Fibroblast of lung (primary cell): ENCODE data around the gene STAT3. TPM values are rescaled to one million over a fixed set of nuclear protein-coding genes. Genes with fewer than 3 reads are reported as not detected.
"Not testable (repeated sequence)": the region's sequence is repeated elsewhere in the genome, so short reads cannot be mapped to it uniquely, and the experiment has no call there.

Source experiments
- DNase-seq, 2 donors: peaks; one replicate each; pipeline versions ENCODE4 v3.0.0 to v3.0.0-alpha.2; 2010; ENCODE audit warnings: low read depth in 2 of 2
- H2AFZ ChIP-seq: 2 replicates; pipeline ENCODE4 v1.5.1; 2012; ENCODE audit warnings: low read length, control low read depth, inconsistent platforms
- H3K27ac ChIP-seq: 2 replicates; pipeline ENCODE4 v1.5.1; 2011; ENCODE audit warnings: low read length, control low read depth; ENCODE audit not compliant: insufficient read depth
- H3K27me3 ChIP-seq: 2 replicates; pipeline ENCODE4 v1.5.1; 2011; ENCODE audit warnings: mild to moderate bottlenecking, low read length; ENCODE audit not compliant: control insufficient read depth, insufficient read depth
- H3K36me3 ChIP-seq: 2 replicates; pipeline ENCODE4 v1.5.1; 2011; ENCODE audit warnings: low read length; ENCODE audit not compliant: control insufficient read depth, insufficient read depth
- H3K4me1 ChIP-seq: 2 replicates; pipeline ENCODE4 v1.5.1; 2011; ENCODE audit warnings: low read length; ENCODE audit not compliant: control insufficient read depth, insufficient read depth; ENCODE audit errors: extremely low read depth
- H3K4me2 ChIP-seq: 2 replicates; pipeline ENCODE4 v1.5.1; 2011; ENCODE audit warnings: low read length, control low read depth; ENCODE audit not compliant: insufficient read depth; ENCODE audit errors: extremely low read depth
- H3K4me3 ChIP-seq, 4 experiments: fragments of 200-600 bp in 1 of 4; sonication (generic) in 1 of 4; replicated peaks in 1 of 4; 2 replicates each; pipeline ENCODE4 v1.5.1; 2011 to 2016; ENCODE audit warnings: low read length in 4 of 4, low read depth in 3 of 4, mild to moderate bottlenecking in 3 of 4, control low read depth in 2 of 4, inconsistent platforms in 1 of 4, mixed read lengths in 1 of 4; ENCODE audit not compliant: insufficient read depth in 1 of 4; ENCODE audit errors: control extremely low read depth in 1 of 4
- H3K79me2 ChIP-seq: 2 replicates; pipeline ENCODE4 v1.5.1; 2012; ENCODE audit warnings: mild to moderate bottlenecking, low read length, inconsistent platforms; ENCODE audit not compliant: control insufficient read depth, insufficient read depth
- H3K9ac ChIP-seq: 2 replicates; pipeline ENCODE4 v1.5.1; 2011; ENCODE audit warnings: mild to moderate bottlenecking, low read length, control low read depth; ENCODE audit not compliant: insufficient read depth
- H3K9me3 ChIP-seq: 2 replicates; pipeline ENCODE4 v1.5.1; 2012; ENCODE audit warnings: low read depth, low read length; ENCODE audit not compliant: control insufficient read depth, insufficient read depth
- H4K20me1 ChIP-seq: 2 replicates; pipeline ENCODE4 v1.5.1; 2011; ENCODE audit warnings: low read length; ENCODE audit not compliant: control insufficient read depth, insufficient read depth; ENCODE audit errors: extremely low read depth
- EZH2 ChIP-seq: IDR thresholded peaks from 2 replicates; pipeline ENCODE4 v1.5.1; 2012; ENCODE audit warnings: low read length, control low read depth, mild to moderate bottlenecking; ENCODE audit errors: missing control alignments
- polyA plus RNA-seq, 2 donors: library from polyadenylated mRNA; depleted of rRNA in 1 of 2; stranded (reverse) in 1 of 2; unstranded in 1 of 2; fragments of >200 nt; gene quantifications; 2 replicates each; pipeline ENCODE4 v1.2.1, GENCODE V29; 2011 to 2012; ENCODE audit warnings: missing spikeins in 1 of 2
- total RNA-seq: library from RNA; depleted of rRNA; stranded (reverse); fragments of >200 nt; gene quantifications from 2 replicates; pipeline ENCODE4 v1.2.1, GENCODE V29; 2014
- TF ChIP-seq, protein P1 (sequence below), 2 donors: IDR thresholded peaks in 1 of 2; conservative IDR thresholded peaks in 1 of 2; 1 replicate in 1 of 2; 2 replicates in 1 of 2; pipeline ENCODE4 v1.5.1; 2011 to 2012; ENCODE audit warnings: low read length in 2 of 2, control low read depth in 1 of 2, inconsistent platforms in 1 of 2, low read depth in 1 of 2, mild to moderate bottlenecking in 1 of 2

The STAT3 gene
- total and polyA plus RNA-seq, 2 donors (not counting 1 experiment from before 2014, with no cell fraction given): 75.0 to 101 TPM

DNA sequence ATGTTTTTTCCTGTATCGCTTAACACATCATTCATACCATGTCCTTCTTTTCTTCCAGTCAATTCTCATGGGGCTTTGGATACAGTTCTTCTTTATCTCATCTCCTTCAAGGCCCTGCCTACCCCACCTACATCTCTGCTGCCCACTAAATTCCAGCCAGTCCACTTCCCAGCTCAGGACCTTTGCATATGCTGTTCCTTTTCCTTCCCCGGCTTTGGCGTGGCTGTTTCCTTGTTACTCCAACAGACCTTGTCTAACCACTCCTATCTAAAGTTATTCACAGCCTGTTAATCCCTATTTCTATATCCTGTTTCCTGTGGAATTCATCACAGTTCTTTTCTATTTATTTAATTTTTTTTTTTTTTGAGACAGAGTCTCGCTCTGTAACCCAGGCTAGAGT, 6.6 kb upstream of the STAT3 start:
- H3K27me3 ChIP-seq: no peaks in the 10 kb centered on the region
- H2AFZ ChIP-seq: no peak overlapping the region
- H3K4me1 ChIP-seq: peaks cover under 1% of the 10 kb centered on the region
- H3K79me2 ChIP-seq: no peaks in the 10 kb centered on the region
- no peaks in the 10 kb centered on the region for H3K36me3 ChIP-seq
- no peak for DNase-seq
- no peak overlapping the region for H3K4me2 ChIP-seq
- TF ChIP-seq EZH2: no peak
- TF ChIP-seq, protein P1, sequence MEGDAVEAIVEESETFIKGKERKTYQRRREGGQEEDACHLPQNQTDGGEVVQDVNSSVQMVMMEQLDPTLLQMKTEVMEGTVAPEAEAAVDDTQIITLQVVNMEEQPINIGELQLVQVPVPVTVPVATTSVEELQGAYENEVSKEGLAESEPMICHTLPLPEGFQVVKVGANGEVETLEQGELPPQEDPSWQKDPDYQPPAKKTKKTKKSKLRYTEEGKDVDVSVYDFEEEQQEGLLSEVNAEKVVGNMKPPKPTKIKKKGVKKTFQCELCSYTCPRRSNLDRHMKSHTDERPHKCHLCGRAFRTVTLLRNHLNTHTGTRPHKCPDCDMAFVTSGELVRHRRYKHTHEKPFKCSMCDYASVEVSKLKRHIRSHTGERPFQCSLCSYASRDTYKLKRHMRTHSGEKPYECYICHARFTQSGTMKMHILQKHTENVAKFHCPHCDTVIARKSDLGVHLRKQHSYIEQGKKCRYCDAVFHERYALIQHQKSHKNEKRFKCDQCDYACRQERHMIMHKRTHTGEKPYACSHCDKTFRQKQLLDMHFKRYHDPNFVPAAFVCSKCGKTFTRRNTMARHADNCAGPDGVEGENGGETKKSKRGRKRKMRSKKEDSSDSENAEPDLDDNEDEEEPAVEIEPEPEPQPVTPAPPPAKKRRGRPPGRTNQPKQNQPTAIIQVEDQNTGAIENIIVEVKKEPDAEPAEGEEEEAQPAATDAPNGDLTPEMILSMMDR (conservative IDR thresholded peaks at IDR 0.05 in 1 of 2, IDR thresholded peaks at IDR 0.05 in 1 of 2; ENCODE audit: low read depth in 1 of 2, low read length in 2 of 2): no peak
- H4K20me1 ChIP-seq: no peaks in the 10 kb centered on the region
- no peak overlapping the region for H3K9ac ChIP-seq
- H3K4me3 ChIP-seq: no peak overlapping the region
- H3K9me3 ChIP-seq: no peaks in the 10 kb centered on the region
- H3K27ac ChIP-seq: no peak overlapping the region

DNA sequence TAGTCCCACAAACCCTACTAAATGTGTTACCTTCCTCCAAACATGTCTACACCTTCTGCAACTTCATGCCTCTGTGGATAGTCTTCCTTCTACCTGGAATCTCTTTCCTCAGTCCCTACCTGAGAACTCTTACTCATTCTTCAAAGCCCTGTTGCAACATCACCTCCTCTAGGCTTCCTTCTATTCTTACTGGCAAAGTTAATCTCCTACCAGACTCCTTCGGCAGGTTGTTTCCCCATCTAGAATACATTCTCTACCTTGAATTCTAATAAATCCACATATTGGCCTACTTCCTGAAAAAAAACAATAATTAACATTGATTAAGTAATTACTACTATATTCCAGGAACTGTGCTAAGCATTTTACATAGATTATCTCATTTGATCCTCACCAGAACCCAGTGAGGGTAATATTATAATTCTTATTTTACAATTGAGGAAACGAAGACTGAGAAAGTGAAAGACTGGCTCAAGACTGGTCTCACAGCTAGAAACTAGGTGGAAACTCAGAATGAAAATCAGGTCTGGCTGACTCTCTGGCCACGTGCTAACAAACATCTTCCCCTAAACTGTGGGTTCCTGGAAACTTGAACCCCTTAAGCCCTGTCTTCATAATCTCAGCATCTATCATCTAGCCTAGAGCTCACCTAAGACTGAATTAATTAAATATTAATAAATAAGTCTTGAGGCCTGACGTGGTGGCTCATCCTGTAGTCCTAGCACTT, 4.6 kb upstream of the STAT3 start:
- DNase-seq: no peak
- Histone ChIP-seq H3K9me3 (no peaks in the 10 kb centered on the region), H3K27ac (no peak overlapping the region), H3K4me3 (no peak overlapping the region), H3K4me1 (peaks cover 9% of the 10 kb centered on the region), H3K9ac (no peak overlapping the region), H3K4me2 (no peak overlapping the region), H3K27me3 (no peaks in the 10 kb centered on the region), H3K79me2 (peaks cover 2% of the 10 kb centered on the region), H3K36me3 (no peaks in the 10 kb centered on the region), H2AFZ (no peak overlapping the region), H4K20me1 (no peaks in the 10 kb centered on the region)
- TF ChIP-seq, protein P1 (conservative IDR thresholded peaks at IDR 0.05 in 1 of 2, IDR thresholded peaks at IDR 0.05 in 1 of 2; ENCODE audit: low read depth in 1 of 2, low read length in 2 of 2): no peak
- no peak for TF ChIP-seq EZH2

DNA sequence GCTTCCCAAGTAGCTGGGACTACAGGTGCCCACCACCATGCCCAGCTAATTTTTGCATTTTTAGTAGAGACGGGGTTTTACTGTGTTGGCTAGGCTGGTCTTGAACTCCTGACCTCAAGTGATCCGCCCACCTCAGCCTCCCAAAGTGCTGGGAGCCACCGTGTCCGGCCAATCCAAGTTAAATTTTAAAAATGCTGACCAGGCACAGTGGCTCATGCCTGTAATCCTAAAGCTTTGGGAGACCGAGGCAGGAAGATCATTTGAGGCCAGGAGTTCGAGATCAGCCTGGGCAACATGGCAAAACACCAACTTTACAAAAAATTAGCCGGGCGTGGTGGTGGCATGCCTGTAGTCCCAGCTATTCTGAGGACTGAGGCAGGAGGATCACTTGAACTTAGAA, 3.2 kb upstream of the STAT3 start:
- DNase-seq, H3K27ac ChIP-seq, H3K9me3 ChIP-seq, H3K36me3 ChIP-seq, H4K20me1 ChIP-seq, H3K27me3 ChIP-seq, H2AFZ ChIP-seq, H3K4me3 ChIP-seq, H3K4me2 ChIP-seq, H3K9ac ChIP-seq: not testable (repeated sequence)
- Histone ChIP-seq H3K79me2 (peaks cover 16% of the 10 kb centered on the region), H3K4me1 (peaks cover 15% of the 10 kb centered on the region)
